Mammary epithelial cell (primary cell): Measurements from ENCODE around the gene CCDC197.

Experiments
- CTCF ChIP-seq, 2 donors: IDR thresholded peaks in 1 of 2; conservative IDR thresholded peaks in 1 of 2; 2 replicates each; pipeline ENCODE4 v1.5.1; 2011 to 2012; ENCODE audit warnings: inconsistent platforms in 2 of 2, low read length in 2 of 2, mild to moderate bottlenecking in 2 of 2, control low read depth in 1 of 2, low read depth in 1 of 2; ENCODE audit not compliant: insufficient read depth in 1 of 2; ENCODE audit errors: extremely low read depth in 1 of 2
- EZH2 ChIP-seq: IDR thresholded peaks from 2 replicates; pipeline ENCODE4 v1.6.1; 2012; ENCODE audit warnings: low read length, inconsistent platforms, borderline replicate concordance

- TF ChIP-seq CTCF (conservative IDR thresholded peaks at IDR 0.05 in 1 of 2, IDR thresholded peaks at IDR 0.05 in 1 of 2; ENCODE audit: extremely low read depth in 1 of 2, insufficient read depth in 1 of 2, low read depth in 1 of 2, low read length in 2 of 2): no peak
- no peak for TF ChIP-seq EZH2
These were observed 2.0 kb upstream of the CCDC197 start for GRCh38 chr14:93994919-93995682.
